Mesenchymal stem cell (in vitro differentiated cells and primary cell): ENCODE measurements around the gene FAM25G.
"Not testable (repeated sequence)": the region's sequence is repeated elsewhere in the genome, so short reads cannot be mapped to it uniquely, and the experiment has no call there.

Experiments used
- DNase-seq: peaks from one replicate; pipeline ENCODE4 v3.0.0-alpha.2; 2013
- H2AFZ ChIP-seq: one replicate; pipeline ENCODE4 v1.6.1; 2013; ENCODE audit warnings: low read depth, mild to moderate bottlenecking, control low read depth, inconsistent platforms, low read length, moderate library complexity
- H2AK5ac ChIP-seq: 2 replicates; pipeline ENCODE4 v1.6.1; 2013; ENCODE audit warnings: low read length, moderate library complexity, mild to moderate bottlenecking, inconsistent platforms; ENCODE audit not compliant: severe bottlenecking
- H2BK120ac ChIP-seq: one replicate; pipeline ENCODE4 v1.6.1; 2013; ENCODE audit warnings: low read depth, mild to moderate bottlenecking, inconsistent platforms, low read length, moderate library complexity
- H2BK12ac ChIP-seq, 2 experiments: one replicate each; pipeline ENCODE4 v1.6.1; 2013; ENCODE audit warnings: inconsistent platforms in 2 of 2, low read length in 2 of 2, mild to moderate bottlenecking in 2 of 2, moderate library complexity in 2 of 2, control low read depth in 1 of 2
- H2BK15ac ChIP-seq: one replicate; pipeline ENCODE4 v1.6.1; 2013; ENCODE audit warnings: mild to moderate bottlenecking, low read depth, inconsistent platforms; ENCODE audit not compliant: poor library complexity, severe bottlenecking
- H2BK5ac ChIP-seq: 2 replicates; pipeline ENCODE4 v1.6.1; 2013; ENCODE audit warnings: low read depth, mild to moderate bottlenecking, low read length, control low read depth, inconsistent platforms; ENCODE audit not compliant: poor library complexity, severe bottlenecking
- H3K14ac ChIP-seq, 2 experiments: one replicate each; pipeline ENCODE4 v1.6.1; 2013; ENCODE audit warnings: inconsistent platforms in 2 of 2, low read length in 2 of 2, control low read depth in 1 of 2, mild to moderate bottlenecking in 1 of 2, moderate library complexity in 1 of 2
- H3K18ac ChIP-seq, 2 experiments: one replicate each; pipeline ENCODE4 v1.6.1; 2013; ENCODE audit warnings: inconsistent platforms in 2 of 2, low read length in 2 of 2, control low read depth in 1 of 2, low read depth in 1 of 2, mild to moderate bottlenecking in 1 of 2
- H3K23ac ChIP-seq, 2 experiments: one replicate each; pipeline ENCODE4 v1.6.1; 2013; ENCODE audit warnings: inconsistent platforms in 2 of 2, low read length in 2 of 2, mild to moderate bottlenecking in 2 of 2, moderate library complexity in 2 of 2, control low read depth in 1 of 2
- H3K27ac ChIP-seq: 2 replicates; pipeline ENCODE4 v1.5.1; 2013; ENCODE audit warnings: mild to moderate bottlenecking, moderate library complexity, low read length, control low read depth, inconsistent platforms; ENCODE audit not compliant: poor library complexity, severe bottlenecking
- H3K27me3 ChIP-seq, 2 experiments: 2 replicates each; pipeline versions ENCODE4 v1.6.1 to v1.7.0; 2013; ENCODE audit warnings: low read length in 2 of 2, mild to moderate bottlenecking in 2 of 2, moderate library complexity in 2 of 2, control low read depth in 1 of 2, inconsistent platforms in 1 of 2; ENCODE audit not compliant: control insufficient read depth in 1 of 2, insufficient read depth in 1 of 2
- H3K36me3 ChIP-seq, 2 experiments: 2 replicates each; pipeline versions ENCODE4 v1.6.1 to v1.7.0; 2013; ENCODE audit warnings: low read length in 2 of 2, control low read depth in 1 of 2, inconsistent platforms in 1 of 2, low read depth in 1 of 2, mild to moderate bottlenecking in 1 of 2; ENCODE audit not compliant: insufficient read depth in 2 of 2, control insufficient read depth in 1 of 2
- H3K4ac ChIP-seq, 2 experiments: one replicate each; pipeline ENCODE4 v1.6.1; 2013; ENCODE audit warnings: inconsistent platforms in 2 of 2, low read length in 2 of 2, mild to moderate bottlenecking in 2 of 2, moderate library complexity in 2 of 2, control low read depth in 1 of 2, low read depth in 1 of 2
- H3K4me1 ChIP-seq: 2 replicates; pipeline ENCODE4 v1.6.1; 2013; ENCODE audit warnings: low read depth, low read length, control low read depth; ENCODE audit not compliant: control insufficient read depth, insufficient read depth
- H3K4me2 ChIP-seq: 2 replicates; pipeline ENCODE4 v1.6.1; 2013; ENCODE audit warnings: low read length, mild to moderate bottlenecking, inconsistent platforms; ENCODE audit not compliant: poor library complexity, severe bottlenecking
- H3K4me3 ChIP-seq, 2 experiments: 2 replicates each; pipeline versions ENCODE4 v1.5.1 to v1.7.0; 2013; ENCODE audit warnings: low read length in 2 of 2, mild to moderate bottlenecking in 2 of 2, control low read depth in 1 of 2, low read depth in 1 of 2; ENCODE audit not compliant: insufficient read depth in 1 of 2
- H3K79me1 ChIP-seq: replicated peaks from 2 replicates; pipeline ENCODE4 v1.6.1; 2013; ENCODE audit warnings: mild to moderate bottlenecking, control low read depth, low read length, inconsistent platforms; ENCODE audit not compliant: poor library complexity, severe bottlenecking
- H3K9ac ChIP-seq: 2 replicates; pipeline ENCODE4 v1.7.0; 2013; ENCODE audit warnings: mild to moderate bottlenecking, low read length, moderate library complexity
- H3K9me3 ChIP-seq: 2 replicates; pipeline ENCODE4 v1.7.0; 2013; ENCODE audit warnings: mild to moderate bottlenecking, low read length; ENCODE audit not compliant: control insufficient read depth
- H4K8ac ChIP-seq: one replicate; pipeline ENCODE4 v1.6.1; 2013; ENCODE audit warnings: inconsistent platforms, mild to moderate bottlenecking, low read length, moderate library complexity
- H4K91ac ChIP-seq: one replicate; pipeline ENCODE4 v1.6.1; 2013; ENCODE audit warnings: mild to moderate bottlenecking, low read length, inconsistent platforms
- WGBS: methylation state at CpG from one replicate; pipeline ENCODE4 v1.1.7; 2013; ENCODE audit warnings: mixed read lengths; 5-methylcytosine and 5-hydroxymethylcytosine counted together

Gene FAM25G

GRCh38 chr10:47480133-47480532 lies 11.4 kb downstream of the FAM25G start:
- H3K4me1 ChIP-seq, H3K4me3 ChIP-seq, H2BK5ac ChIP-seq, H3K27ac ChIP-seq, H3K4me2 ChIP-seq, H3K9ac ChIP-seq, H3K27me3 ChIP-seq, H3K4ac ChIP-seq, H3K36me3 ChIP-seq, H4K8ac ChIP-seq, H3K23ac ChIP-seq, H3K18ac ChIP-seq, H3K9me3 ChIP-seq, H2BK12ac ChIP-seq, H3K14ac ChIP-seq, H2BK120ac ChIP-seq, DNase-seq, H2AFZ ChIP-seq, H2BK15ac ChIP-seq, H3K79me1 ChIP-seq, H2AK5ac ChIP-seq, H4K91ac ChIP-seq: not testable (repeated sequence)
- no CpG with 5 or more reads among the region's 3 CpGs for WGBS

GRCh38 chr10:47478114-47478513 lies 13.4 kb downstream of the FAM25G start:
- H3K4ac ChIP-seq, H2BK5ac ChIP-seq, H3K4me2 ChIP-seq, H3K9ac ChIP-seq, H3K9me3 ChIP-seq, H3K27ac ChIP-seq, H3K18ac ChIP-seq, H3K4me3 ChIP-seq, H3K23ac ChIP-seq, H4K8ac ChIP-seq, H3K36me3 ChIP-seq, H2AFZ ChIP-seq, H2BK15ac ChIP-seq, H2AK5ac ChIP-seq, H4K91ac ChIP-seq, H3K79me1 ChIP-seq, H3K14ac ChIP-seq, H3K4me1 ChIP-seq, H2BK120ac ChIP-seq, H3K27me3 ChIP-seq, DNase-seq, H2BK12ac ChIP-seq: not testable (repeated sequence)
- no CpG with 5 or more reads among the region's 5 CpGs for WGBS

GRCh38 chr10:47477078-47477477 lies 14.4 kb downstream of the FAM25G start:
- H4K91ac ChIP-seq, H2AK5ac ChIP-seq, H3K4me3 ChIP-seq, H3K4me2 ChIP-seq, H2BK12ac ChIP-seq, H2BK15ac ChIP-seq, H3K18ac ChIP-seq, H3K9ac ChIP-seq, H3K4me1 ChIP-seq, DNase-seq, H3K14ac ChIP-seq, H3K27ac ChIP-seq, H2BK120ac ChIP-seq, H3K36me3 ChIP-seq, H3K27me3 ChIP-seq, H2AFZ ChIP-seq, H4K8ac ChIP-seq, H3K79me1 ChIP-seq, H2BK5ac ChIP-seq, H3K9me3 ChIP-seq, H3K4ac ChIP-seq, H3K23ac ChIP-seq: not testable (repeated sequence)
- 100% methylated on average over 3 of the region's 11 CpGs for WGBS

GRCh38 chr10:47475101-47475500 lies 16.4 kb downstream of the FAM25G start:
- not testable (repeated sequence) for DNase-seq, H3K14ac ChIP-seq, H3K4me2 ChIP-seq, H3K9me3 ChIP-seq, H2AK5ac ChIP-seq, H3K79me1 ChIP-seq, H3K4ac ChIP-seq, H3K18ac ChIP-seq, H2BK5ac ChIP-seq, H4K91ac ChIP-seq, H3K27ac ChIP-seq, H3K23ac ChIP-seq, H3K9ac ChIP-seq, H2BK12ac ChIP-seq, H3K4me3 ChIP-seq, H2BK15ac ChIP-seq, H3K36me3 ChIP-seq, H3K27me3 ChIP-seq, H2AFZ ChIP-seq, H2BK120ac ChIP-seq, H3K4me1 ChIP-seq, H4K8ac ChIP-seq
- no CpG with 5 or more reads among the region's 5 CpGs for WGBS
